ENCODE results near the gene BCL2.

The BCL2 gene

DNA sequence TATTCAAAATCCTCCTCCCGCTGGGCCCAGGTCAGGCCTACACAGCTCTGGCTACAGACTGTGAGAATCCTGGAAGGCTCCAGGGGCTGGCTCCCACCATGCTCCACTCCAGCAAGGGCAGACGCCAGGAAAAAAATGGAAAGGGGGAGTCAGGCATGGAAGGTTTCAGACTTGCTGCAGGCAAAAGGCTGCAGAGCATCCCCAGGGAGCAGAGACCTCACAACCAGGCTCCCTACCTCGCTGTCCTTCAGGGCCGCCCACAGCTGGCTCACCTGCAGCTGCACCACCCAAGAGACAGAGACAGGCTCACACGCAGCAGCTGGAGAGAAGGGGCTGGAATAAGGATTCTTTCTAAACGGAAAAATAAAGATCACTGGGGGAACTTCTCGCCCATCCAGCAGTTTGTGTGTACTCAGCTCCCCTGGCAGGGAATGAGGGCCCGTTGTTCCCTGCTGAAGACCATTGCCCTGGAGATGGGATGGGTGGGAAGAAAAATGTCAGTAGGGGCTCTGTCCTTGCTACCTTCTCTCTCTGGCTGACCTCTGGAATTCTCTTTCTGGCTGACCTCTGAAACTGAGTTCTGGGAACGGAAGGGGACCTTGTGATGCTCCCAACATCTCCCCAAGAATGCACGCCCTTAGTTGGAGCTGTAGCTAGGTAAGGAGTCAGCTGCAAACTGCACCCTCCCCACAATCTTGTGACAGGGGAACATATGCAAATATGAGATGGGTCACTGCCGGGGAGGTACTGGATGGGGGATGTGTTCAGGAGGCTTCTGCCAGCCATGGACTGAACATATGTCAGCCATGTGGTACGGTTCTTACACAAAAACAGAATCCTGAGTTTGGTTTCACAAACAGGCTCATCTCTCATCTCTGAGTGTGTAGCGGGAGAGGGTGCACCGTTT, 34.5 kb downstream of the BCL2 start:
- DNase-seq (ENCODE audit: low read depth), result no peak
- no peak overlapping the region for H3K4me3 ChIP-seq (ENCODE audit: low read length)
- TF ChIP-seq, protein P1, sequence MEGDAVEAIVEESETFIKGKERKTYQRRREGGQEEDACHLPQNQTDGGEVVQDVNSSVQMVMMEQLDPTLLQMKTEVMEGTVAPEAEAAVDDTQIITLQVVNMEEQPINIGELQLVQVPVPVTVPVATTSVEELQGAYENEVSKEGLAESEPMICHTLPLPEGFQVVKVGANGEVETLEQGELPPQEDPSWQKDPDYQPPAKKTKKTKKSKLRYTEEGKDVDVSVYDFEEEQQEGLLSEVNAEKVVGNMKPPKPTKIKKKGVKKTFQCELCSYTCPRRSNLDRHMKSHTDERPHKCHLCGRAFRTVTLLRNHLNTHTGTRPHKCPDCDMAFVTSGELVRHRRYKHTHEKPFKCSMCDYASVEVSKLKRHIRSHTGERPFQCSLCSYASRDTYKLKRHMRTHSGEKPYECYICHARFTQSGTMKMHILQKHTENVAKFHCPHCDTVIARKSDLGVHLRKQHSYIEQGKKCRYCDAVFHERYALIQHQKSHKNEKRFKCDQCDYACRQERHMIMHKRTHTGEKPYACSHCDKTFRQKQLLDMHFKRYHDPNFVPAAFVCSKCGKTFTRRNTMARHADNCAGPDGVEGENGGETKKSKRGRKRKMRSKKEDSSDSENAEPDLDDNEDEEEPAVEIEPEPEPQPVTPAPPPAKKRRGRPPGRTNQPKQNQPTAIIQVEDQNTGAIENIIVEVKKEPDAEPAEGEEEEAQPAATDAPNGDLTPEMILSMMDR (conservative IDR thresholded peaks at IDR 0.05; ENCODE audit: low read length), result no peak

DNA sequence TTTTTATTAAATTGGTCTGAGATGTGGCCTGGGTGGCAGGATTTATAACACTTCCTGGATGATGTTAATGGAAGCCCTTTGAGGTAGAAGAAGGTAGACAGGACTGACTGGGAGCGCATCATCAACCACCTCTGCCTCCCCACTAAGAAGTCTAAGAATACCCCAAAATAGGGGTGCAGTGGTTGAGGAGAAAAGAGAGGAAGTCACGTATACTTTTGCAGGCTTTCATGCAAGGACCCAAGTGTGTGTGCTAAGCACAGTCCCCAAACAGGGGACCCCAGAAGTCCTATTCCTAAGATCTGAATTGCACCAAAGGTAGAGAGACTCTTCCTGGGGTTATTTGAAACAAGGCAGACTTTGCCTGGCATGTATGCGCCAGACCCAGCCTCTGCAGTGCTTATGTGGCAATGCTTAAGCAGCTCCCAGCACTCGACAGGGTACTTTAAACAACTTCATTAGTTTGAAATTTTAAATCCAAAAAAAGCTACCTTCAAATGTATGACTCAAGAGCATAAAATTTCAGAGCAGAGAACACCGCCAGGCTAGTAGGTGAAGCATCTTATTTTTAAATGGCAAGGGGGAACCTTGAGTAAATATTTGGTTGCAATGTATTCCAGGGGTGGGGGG, 35.3 kb downstream of the BCL2 start:
- H3K4me3 ChIP-seq (ENCODE audit: low read length), result no peak overlapping the region

DNA sequence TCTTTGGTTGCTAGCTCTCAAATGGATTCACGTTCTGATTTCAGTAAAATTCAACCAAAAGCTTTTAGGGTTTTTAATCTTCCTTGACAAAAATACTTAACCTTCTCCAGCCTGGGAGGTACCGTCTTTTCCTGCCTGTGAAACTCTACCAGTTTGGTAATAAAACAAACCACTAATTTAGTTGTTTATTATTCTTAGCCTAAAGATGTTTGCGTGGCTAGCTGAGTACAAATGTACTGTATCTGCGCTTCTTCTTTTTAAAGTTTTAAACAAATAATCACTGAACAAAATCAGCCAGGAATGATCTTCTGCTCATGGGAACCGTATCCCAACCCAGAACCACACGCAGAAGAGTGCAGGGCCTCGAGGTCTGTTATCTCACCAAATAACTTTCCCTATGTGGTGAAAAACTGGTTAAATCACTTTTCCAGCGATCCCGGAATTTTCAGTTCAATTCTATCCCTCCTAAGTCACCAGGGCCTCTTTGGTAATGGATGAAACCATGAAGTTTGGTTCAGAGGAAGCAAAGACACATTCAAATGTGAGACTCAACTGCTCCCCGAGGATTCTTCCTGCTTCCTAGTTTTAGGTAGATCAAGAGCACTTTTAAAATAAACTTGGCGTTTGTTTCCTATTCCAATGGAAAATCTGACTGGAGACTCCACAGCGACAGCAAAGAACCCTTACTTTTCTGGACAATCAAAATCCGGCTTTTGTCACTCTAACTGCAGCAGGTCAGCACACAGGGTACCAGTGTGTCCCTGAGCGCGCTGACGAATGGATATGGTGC, 36.1 kb downstream of the BCL2 start:
- TF ChIP-seq, protein P1 (conservative IDR thresholded peaks at IDR 0.05; ENCODE audit: low read length), result no peak
- DNase-seq (ENCODE audit: low read depth), result no peak
- no peak overlapping the region for H3K4me3 ChIP-seq (ENCODE audit: low read length)

More for the DNA sequence above, 35.3 kb downstream of the BCL2 start:
- no peak for DNase-seq (ENCODE audit: low read depth)
- TF ChIP-seq, protein P1 (conservative IDR thresholded peaks at IDR 0.05; ENCODE audit: low read length), result no peak

- H3K4me3 ChIP-seq (ENCODE audit: low read length), result no peak overlapping the region
- TF ChIP-seq, protein P1 (conservative IDR thresholded peaks at IDR 0.05; ENCODE audit: low read length), result no peak
- no peak for DNase-seq (ENCODE audit: low read depth)
These were observed 36.8 kb downstream of the BCL2 start for GRCh38 chr18:63282793-63283192.

- no peak for DNase-seq (ENCODE audit: low read depth)
- no peak overlapping the region for H3K4me3 ChIP-seq (ENCODE audit: low read length)
- TF ChIP-seq, protein P1 (conservative IDR thresholded peaks at IDR 0.05; ENCODE audit: low read length), result no peak
These were observed 46.2 kb downstream of the BCL2 start for GRCh38 chr18:63273222-63273927.

DNA sequence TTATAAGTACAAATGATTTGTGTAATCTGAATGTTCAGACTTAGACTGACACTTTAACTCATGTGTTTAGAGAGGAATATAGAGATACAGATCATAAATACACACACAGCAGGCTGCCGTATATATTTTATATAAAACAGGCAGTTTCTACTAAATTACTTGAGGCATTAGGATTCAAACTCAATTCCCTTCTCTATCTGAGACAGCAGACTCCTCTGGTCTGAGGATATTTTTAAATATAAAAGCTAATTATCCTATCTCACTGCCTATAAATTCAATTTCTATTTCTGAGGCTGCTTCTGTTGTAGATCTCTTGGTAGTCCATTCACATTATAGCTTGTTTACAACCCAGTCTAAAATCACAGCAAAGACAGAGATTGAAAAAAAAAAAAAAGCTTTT, 46.9 kb downstream of the BCL2 start:
- TF ChIP-seq, protein P1 (conservative IDR thresholded peaks at IDR 0.05; ENCODE audit: low read length), result no peak
- H3K4me3 ChIP-seq (ENCODE audit: low read length), result no peak overlapping the region
- no peak for DNase-seq (ENCODE audit: low read depth)

Data from AG10803 (cell line).